GM12892 (cell line): ENCODE measurements around the gene FAM43A.

Source experiments
- POLR2A ChIP-seq: IDR thresholded peaks from 2 replicates; pipeline ENCODE4 v1.6.1; 2011; ENCODE audit warnings: low read depth, low read length, control low read depth
- POLR2AphosphoS5 ChIP-seq: IDR thresholded peaks from 2 replicates; pipeline ENCODE4 v1.6.1; 2011; ENCODE audit warnings: low read depth, low read length, control low read depth
- TAF1 ChIP-seq: IDR thresholded peaks from 2 replicates; pipeline ENCODE4 v1.6.1; 2011; ENCODE audit warnings: low read depth, mild to moderate bottlenecking, control low read depth, low read length, borderline replicate concordance

GRCh38 chr3:194696702-194697101 is 11.0 kb downstream of the FAM43A start:
- no peak for TF ChIP-seq POLR2AphosphoS5
- TF ChIP-seq POLR2A: no peak
- no peak for TF ChIP-seq TAF1
